Activated CD4-positive, CD25-positive, alpha-beta regulatory T cell treated with anti-CD3 and anti-CD28 coated beads, Interleukin-2, amount 50 U/mL, for 72 hours (primary cell): Measurements from ENCODE around the gene WDR93.
"Not testable (repeated sequence)": the region's sequence is repeated elsewhere in the genome, so short reads cannot be mapped to it uniquely, and the experiment has no call there.

Source experiments
- DNase-seq: peaks from one replicate; pipeline ENCODE4 v3.0.0; 2021

WDR93 gene

GRCh38 chr15:89775815-89776214 lies 85.2 kb downstream of the WDR93 start:
- DNase-seq = no peak

- DNase-seq = peak; percentile 73
These were observed 85.9 kb downstream of the WDR93 start, which contains the start of gene MESP2 for GRCh38 chr15:89776274-89777072. TSS of gene MESP2 (plus strand) at chr15:89776332. CDS start at chr15:89776358, 26 bp downstream.

GRCh38 chr15:89777073-89777751 lies 86.6 kb downstream of the WDR93 start:
- no peak for DNase-seq

GRCh38 chr15:89777782-89778380 lies 87.3 kb downstream of the WDR93 start:
- DNase-seq = no peak

GRCh38 chr15:89778861-89779260 lies 88.2 kb downstream of the WDR93 start:
- DNase-seq = no peak

- no peak for DNase-seq
These were observed 90.0 kb downstream of the WDR93 start for GRCh38 chr15:89780601-89781000.

GRCh38 chr15:89781055-89781454 lies 90.4 kb downstream of the WDR93 start:
- DNase-seq = no peak

- DNase-seq = no peak
These were observed 91.4 kb downstream of the WDR93 start for GRCh38 chr15:89781891-89782618.

GRCh38 chr15:89782619-89782950 lies 92.0 kb downstream of the WDR93 start:
- DNase-seq = not testable (repeated sequence)

GRCh38 chr15:89783111-89783860 lies 92.7 kb downstream of the WDR93 start:
- no peak for DNase-seq

- DNase-seq = no peak
These were observed 93.5 kb downstream of the WDR93 start for GRCh38 chr15:89783861-89784685.

- no peak for DNase-seq
These were observed 94.0 kb downstream of the WDR93 start for GRCh38 chr15:89784686-89784960.

GRCh38 chr15:89785064-89785773 lies 94.6 kb downstream of the WDR93 start:
- DNase-seq = no peak

GRCh38 chr15:89785774-89786140 lies 95.1 kb downstream of the WDR93 start:
- DNase-seq = no peak

- DNase-seq = no peak
These were observed 97.3 kb downstream of the WDR93 start for GRCh38 chr15:89787944-89788343.

GRCh38 chr15:89788585-89788984 lies 98.0 kb downstream of the WDR93 start:
- not testable (repeated sequence) for DNase-seq

- no peak for DNase-seq
These were observed 99.6 kb downstream of the WDR93 start for GRCh38 chr15:89790206-89790605.

- no peak for DNase-seq
These were observed 100.0 kb downstream of the WDR93 start for GRCh38 chr15:89790661-89791060.

- DNase-seq = no peak
These were observed 101.6 kb downstream of the WDR93 start for GRCh38 chr15:89792106-89792805.
